PC-9 (cell line): ENCODE data around the gene MMP21. TPM values are rescaled to one million over a fixed set of nuclear protein-coding genes. Genes with fewer than 3 reads are reported as not detected.

Source experiments
- BruUV-seq: library from RNA; stranded (reverse); fragments of 400-500 nt; replicated peaks from 2 replicates; lab custom pipeline; 2021; lab: Mats Ljungman, UMichigan
- CTCF ChIA-PET: fragments of 300-600 bp; sonication (Branson Sonifier 250); formaldehyde crosslinking; loops from one replicate; lab custom pipeline; 2022; ENCODE audit warnings: antibody characterized with exemption; lab: Charles Lee
- POLR2A ChIA-PET: fragments of 300-600 bp; sonication (Branson Sonifier 250); formaldehyde crosslinking; loops from one replicate; lab custom pipeline; 2022; ENCODE audit warnings: antibody characterized with exemption; ENCODE audit not compliant: unreplicated experiment; lab: Charles Lee
- DNase-seq, 2 experiments: peaks; one replicate each; pipeline versions ENCODE4 v3.0.0 to v3.0.0-alpha.2; 2015 to 2022; ENCODE audit warnings: mixed read lengths in 1 of 2
- H2AFZ ChIP-seq: fragments of 200-600 bp; sonication (generic); 2 replicates; pipeline ENCODE4 v1.8.1; 2017; ENCODE audit warnings: antibody characterized with exemption
- H3F3A ChIP-seq: fragments of 200-600 bp; sonication (generic); 2 replicates; pipeline ENCODE4 v1.8.1; 2017; ENCODE audit warnings: antibody characterized with exemption, mild to moderate bottlenecking, low read depth; ENCODE audit not compliant: insufficient read depth
- H3K27ac ChIP-seq: fragments of 200-600 bp; sonication (generic); 2 replicates; pipeline ENCODE4 v1.6.1; 2016; ENCODE audit warnings: mixed run types
- H3K27me3 ChIP-seq: fragments of 200-600 bp; sonication (generic); 2 replicates; pipeline ENCODE4 v1.6.1; 2016; ENCODE audit warnings: low read depth, mixed run types; ENCODE audit not compliant: insufficient read depth
- H3K36me3 ChIP-seq: fragments of 200-600 bp; sonication (generic); 2 replicates; pipeline ENCODE4 v1.6.1; 2016; ENCODE audit warnings: low read depth, mixed run types
- H3K4me1 ChIP-seq: fragments of 200-600 bp; sonication (generic); replicated peaks from 2 replicates; pipeline ENCODE4 v1.6.1; 2016; ENCODE audit warnings: mixed run types; ENCODE audit not compliant: insufficient read depth
- H3K4me2 ChIP-seq: fragments of 200-600 bp; sonication (generic); 2 replicates; pipeline ENCODE4 v1.6.1; 2017; ENCODE audit warnings: mixed run types
- H3K4me3 ChIP-seq: fragments of 200-600 bp; sonication (generic); 2 replicates; pipeline ENCODE4 v1.6.1; 2016; ENCODE audit warnings: mixed run types
- H3K79me2 ChIP-seq: fragments of 200-600 bp; sonication (generic); 2 replicates; pipeline ENCODE4 v1.6.1; 2017; ENCODE audit warnings: low read depth, mixed run types
- H3K9me2 ChIP-seq: fragments of 200-600 bp; sonication (generic); 2 replicates; pipeline ENCODE4 v1.8.1; 2017; ENCODE audit warnings: mild to moderate bottlenecking; ENCODE audit not compliant: insufficient read depth
- H3K9me3 ChIP-seq: fragments of 200-600 bp; sonication (generic); 2 replicates; pipeline ENCODE4 v1.8.1; 2016; ENCODE audit warnings: low read depth; ENCODE audit not compliant: insufficient read depth
- H4K20me1 ChIP-seq: fragments of 200-600 bp; sonication (generic); 2 replicates; pipeline ENCODE4 v1.8.1; 2017; ENCODE audit not compliant: insufficient read depth
- CTCF ChIP-seq: fragments of 200-600 bp; sonication (generic); conservative IDR thresholded peaks from 2 replicates; pipeline ENCODE4 v1.6.1; 2017; ENCODE audit warnings: mixed run types, antibody characterized with exemption, mild to moderate bottlenecking, moderate library complexity
- EZH2 ChIP-seq: fragments of 200-600 bp; sonication (generic); IDR thresholded peaks from 2 replicates; pipeline ENCODE4 v1.8.0; 2017; ENCODE audit warnings: antibody characterized with exemption, low read depth
- intact Hi-C: fragments of 100-400 bp; cut with micrococcal nuclease; formaldehyde crosslinking; loops from one replicate; pipeline ENCODE4 v1.10.0; 2022; ENCODE audit not compliant: unreplicated experiment
- total RNA-seq: library from RNA; stranded (reverse); gene quantifications from 2 replicates; pipeline ENCODE4 v1.2.3, GENCODE V29; 2021

Gene MMP21
- total RNA-seq, 1 experiment from 2014 or later = not detected

GRCh38 chr10:125756196-125756595, 19.4 kb downstream of the MMP21 start:
- Histone ChIP-seq H3K4me3 (no peak overlapping the region), H3K9me3 (no peaks in the 10 kb centered on the region), H3F3A (no peaks in the 10 kb centered on the region), H3K79me2 (no peaks in the 10 kb centered on the region), H4K20me1 (no peaks in the 10 kb centered on the region), H3K9me2 (no peaks in the 10 kb centered on the region), H3K4me2 (no peak overlapping the region), H3K36me3 (peaks cover 5% of the 10 kb centered on the region; the same call in 1 of the 2 replicates), H3K27ac (no peak overlapping the region), H3K27me3 (no peaks in the 10 kb centered on the region), H3K4me1 (no peaks in the 10 kb centered on the region), H2AFZ (no peak overlapping the region)
- BruUV-seq = no TSS peak
- no peak for DNase-seq
- TF ChIP-seq CTCF (no peak), EZH2 (no peak)
- ChIA-PET CTCF (no interaction called here), POLR2A (no interaction called here)
- intact Hi-C loops = no loop called here

- Histone ChIP-seq H3K4me2 (no peak overlapping the region), H4K20me1 (no peaks in the 10 kb centered on the region), H3K9me3 (no peaks in the 10 kb centered on the region), H3K36me3 (peaks cover 6% of the 10 kb centered on the region; the same call in 1 of the 2 replicates), H3K4me1 (no peaks in the 10 kb centered on the region), H2AFZ (no peak overlapping the region), H3K9me2 (no peaks in the 10 kb centered on the region), H3F3A (no peaks in the 10 kb centered on the region), H3K4me3 (no peak overlapping the region), H3K79me2 (no peaks in the 10 kb centered on the region), H3K27ac (no peak overlapping the region), H3K27me3 (no peaks in the 10 kb centered on the region)
- CTCF ChIA-PET = no interaction called here
- no TSS peak for BruUV-seq
- intact Hi-C loops = no loop called here
- DNase-seq = no peak
- POLR2A ChIA-PET = no interaction called here
- TF ChIP-seq EZH2 (no peak), CTCF (no peak)
These were observed 28.2 kb downstream of the MMP21 start for GRCh38 chr10:125747417-125747816.

- Histone ChIP-seq H3K9me2 (no peaks in the 10 kb centered on the region), H3K4me3 (no peak overlapping the region), H3K79me2 (no peaks in the 10 kb centered on the region), H3K36me3 (peaks cover 11% of the 10 kb centered on the region; the same call in 1 of the 2 replicates), H3K27me3 (no peaks in the 10 kb centered on the region), H3K27ac (no peak overlapping the region), H3F3A (no peaks in the 10 kb centered on the region), H3K4me2 (no peak overlapping the region), H3K9me3 (no peaks in the 10 kb centered on the region), H4K20me1 (no peaks in the 10 kb centered on the region), H3K4me1 (no peaks in the 10 kb centered on the region), H2AFZ (no peak overlapping the region)
- intact Hi-C loops = no loop called here
- BruUV-seq = no TSS peak
- no peak for DNase-seq
- no peak for TF ChIP-seq EZH2
- TF ChIP-seq CTCF = no peak
- ChIA-PET CTCF (no interaction called here), POLR2A (no interaction called here)
These were observed 30.7 kb downstream of the MMP21 start for GRCh38 chr10:125744909-125745308.
